B cell (primary cell): ENCODE data around the gene S1PR3.

Experiments used
- CTCF ChIP-seq: fragments of 200-600 bp; IDR thresholded peaks from one replicate; pipeline ENCODE4 v1.8.0; 2022; ENCODE audit warnings: antibody characterized with exemption, mild to moderate bottlenecking
- EZH2 ChIP-seq: IDR thresholded peaks from 2 replicates; pipeline ENCODE4 v1.6.1; 2012; ENCODE audit warnings: borderline replicate concordance, low read depth, mild to moderate bottlenecking, moderate library complexity, low read length; ENCODE audit not compliant: insufficient read depth, poor library complexity, severe bottlenecking

- TF ChIP-seq CTCF (no peak), EZH2 (no peak)
Observed at GRCh38 chr9:88950341-88951154, 40.7 kb upstream of the S1PR3 start.
